Activated CD4-positive, alpha-beta T cell treated with anti-CD3 and anti-CD28 coated beads, Interleukin-2, amount 10 ng/mL, durations not matched to agents 7 days and 5 days (primary cell): ENCODE results near the gene TASOR2. TPM values are rescaled to one million over a fixed set of nuclear protein-coding genes. Genes with fewer than 3 reads are reported as not detected.
A peak's percentile ranks its signal among the peaks of the same experiment; 100 is the strongest.

ENCODE experiments used
- CTCF ChIA-PET: fragments of 350-600 bp; sonication (Branson Sonifier 250); formaldehyde crosslinking; loops from one replicate; lab custom pipeline; 2021; ENCODE audit warnings: antibody characterized with exemption; lab: Charles Lee
- POLR2A ChIA-PET: fragments of 350-600 bp; sonication (Branson Sonifier 250); formaldehyde crosslinking; loops from one replicate; lab custom pipeline; 2021; ENCODE audit warnings: antibody characterized with exemption; lab: Charles Lee
- DNase-seq: peaks from one replicate; pipeline ENCODE4 v3.0.0-alpha.2; 2020
- H3K27ac Mint-ChIP-seq: one replicate; pipeline ENCODE4 v1.8.0; 2021; ENCODE audit warnings: mild to moderate bottlenecking, moderate library complexity, mixed read lengths
- H3K27me3 Mint-ChIP-seq: one replicate; pipeline ENCODE4 v1.8.0; 2021; ENCODE audit warnings: mixed read lengths
- H3K36me3 Mint-ChIP-seq: one replicate; pipeline ENCODE4 v1.8.0; 2021; ENCODE audit warnings: low read depth, mixed read lengths
- H3K4me1 Mint-ChIP-seq: one replicate; pipeline ENCODE4 v1.8.0; 2021; ENCODE audit warnings: mixed read lengths
- H3K4me3 Mint-ChIP-seq: one replicate; pipeline ENCODE4 v1.8.0; 2021; ENCODE audit warnings: mild to moderate bottlenecking, moderate library complexity, mixed read lengths
- H3K9me3 Mint-ChIP-seq: one replicate; pipeline ENCODE4 v1.8.0; 2021; ENCODE audit warnings: mixed read lengths
- total RNA-seq, 2 experiments: library from RNA; stranded (reverse); gene quantifications; one replicate each; pipeline ENCODE4 v1.2.3, GENCODE V29; 2021

TASOR2 gene
- total RNA-seq, 2 experiments from 2014 or later: 45.7 to 49.4 TPM

DNA sequence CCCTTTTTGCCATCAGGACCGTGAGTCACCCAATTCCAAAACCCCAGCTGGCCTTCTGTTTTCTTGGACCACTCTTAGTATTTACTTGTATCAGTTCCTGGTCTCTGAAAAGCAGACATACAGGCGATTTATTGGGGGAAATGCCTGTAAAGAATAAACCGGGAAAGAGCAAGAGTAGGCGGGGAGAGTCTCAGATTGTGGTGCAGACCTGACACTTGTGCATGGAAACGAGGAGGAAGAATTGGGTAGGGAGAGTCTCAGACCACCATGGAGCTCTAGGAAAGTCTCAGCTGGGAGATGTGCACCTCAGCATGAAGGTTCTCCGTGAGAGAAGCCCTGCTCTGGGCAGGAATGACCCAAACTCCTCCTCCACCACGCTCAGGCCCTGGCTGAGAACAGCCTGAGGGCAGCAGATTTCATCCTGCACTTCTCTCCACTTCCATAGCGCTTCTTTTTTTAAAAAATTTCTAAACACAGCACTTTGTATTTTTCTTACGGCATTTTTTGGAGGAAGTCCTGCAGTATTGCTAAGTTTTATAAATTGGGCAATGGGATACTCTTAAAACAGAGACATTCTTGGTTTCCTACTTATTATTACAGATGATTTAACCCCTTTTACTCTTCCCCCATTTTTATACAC is 6.1 kb upstream of the TASOR2 start:
- POLR2A ChIA-PET: no interaction called here
- Mint-ChIP-seq H3K9me3 (peaks cover 8% of the 10 kb centered on the region), H3K36me3 (peaks cover 2% of the 10 kb centered on the region), H3K27ac (peak overlapping the region; percentile 4), H3K4me1 (peaks cover 12% of the 10 kb centered on the region), H3K27me3 (peaks cover 17% of the 10 kb centered on the region), H3K4me3 (no peak overlapping the region)
- DNase-seq: no peak
- CTCF ChIA-PET: interaction anchor here (0.8 to 1.7 kb wide), 6 partner anchors 9 to 131 kb away, joined by 3 to 4 read pairs (median 3); no protein-coding TSS in a partner anchor

DNA sequence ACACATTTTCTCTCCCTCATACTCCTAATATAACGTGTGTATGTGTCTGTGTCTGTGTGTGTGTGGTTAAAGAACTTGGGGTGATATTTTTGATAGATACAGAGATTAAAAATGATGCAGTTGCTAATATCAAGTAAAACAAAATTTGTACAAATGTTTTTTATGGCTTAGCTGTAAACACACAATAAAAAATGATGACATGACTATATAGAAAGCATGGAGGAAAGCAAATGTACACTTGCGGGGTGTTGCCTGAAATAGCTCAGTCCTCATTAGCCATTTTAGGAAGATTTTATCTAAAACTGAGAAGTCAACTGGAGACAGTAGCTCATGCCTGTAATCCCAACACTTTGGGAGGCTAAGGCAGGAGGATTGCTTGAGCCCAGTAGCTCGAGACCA is 5.6 kb upstream of the TASOR2 start:
- no peak overlapping the region for H3K4me3 Mint-ChIP-seq
- H3K36me3 Mint-ChIP-seq: peaks cover under 1% of the 10 kb centered on the region
- H3K27me3 Mint-ChIP-seq: peaks cover 16% of the 10 kb centered on the region
- H3K27ac Mint-ChIP-seq: no peak overlapping the region
- no peak for DNase-seq
- H3K4me1 Mint-ChIP-seq: peaks cover 15% of the 10 kb centered on the region
- peaks cover 6% of the 10 kb centered on the region for H3K9me3 Mint-ChIP-seq
- POLR2A ChIA-PET: no interaction called here
- CTCF ChIA-PET: interaction anchor here (1.0 to 1.7 kb wide), 4 partner anchors 8 to 130 kb away, joined by 3 to 4 read pairs (median 4); no protein-coding TSS in a partner anchor

DNA sequence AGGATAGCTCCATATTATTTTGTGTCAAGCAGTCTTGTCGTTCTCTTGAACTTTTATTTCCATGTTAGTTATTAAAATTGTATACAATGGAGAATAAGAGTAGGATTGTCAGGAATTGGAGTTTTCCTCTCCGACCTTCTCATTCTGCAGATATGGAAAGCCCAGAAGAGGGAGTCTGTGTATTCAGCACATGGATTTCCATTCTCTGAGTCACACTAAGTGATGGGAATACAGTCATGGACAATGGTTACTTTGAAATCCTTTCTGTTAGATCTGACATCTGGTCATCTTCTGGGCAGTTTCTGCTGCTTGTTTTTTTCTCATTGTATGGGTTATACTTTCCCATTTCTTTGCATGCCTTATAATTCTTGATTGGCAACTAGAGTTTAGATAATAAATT is 5.0 kb upstream of the TASOR2 start:
- Mint-ChIP-seq H3K4me3 (no peak overlapping the region), H3K9me3 (peaks cover under 1% of the 10 kb centered on the region), H3K27me3 (peaks cover 16% of the 10 kb centered on the region), H3K4me1 (peaks cover 21% of the 10 kb centered on the region), H3K27ac (no peak overlapping the region), H3K36me3 (no peaks in the 10 kb centered on the region)
- DNase-seq: no peak
- POLR2A ChIA-PET: no interaction called here
- CTCF ChIA-PET: interaction anchor here (1.0 kb wide), 1 partner anchor 13 kb away, joined by 3 read pairs; no protein-coding TSS in a partner anchor

DNA sequence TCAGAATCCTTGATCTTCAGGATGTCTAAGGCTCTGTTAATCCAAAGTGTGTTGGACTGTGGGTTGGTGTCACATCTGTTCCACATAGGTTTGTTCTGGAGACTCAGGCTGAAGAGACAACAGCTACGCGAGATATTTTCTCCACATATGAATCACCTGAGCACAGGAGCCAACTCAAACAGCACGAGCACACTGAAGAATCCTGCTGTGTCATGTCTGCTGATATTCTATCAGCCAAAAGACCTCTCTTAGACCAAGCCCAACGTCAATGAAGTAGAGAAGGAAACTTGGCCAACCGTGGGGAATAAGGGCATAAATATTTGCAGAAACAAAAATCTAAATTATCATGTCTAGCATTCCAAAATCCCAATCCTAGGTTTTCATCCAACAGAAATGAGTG is 2.7 kb upstream of the TASOR2 start:
- POLR2A ChIA-PET: no interaction called here
- Mint-ChIP-seq H3K9me3 (no peaks in the 10 kb centered on the region), H3K27ac (no peak overlapping the region), H3K27me3 (peaks cover 16% of the 10 kb centered on the region), H3K4me3 (no peak overlapping the region), H3K4me1 (peaks cover 32% of the 10 kb centered on the region), H3K36me3 (no peaks in the 10 kb centered on the region)
- CTCF ChIA-PET: interaction anchor here (0.8 to 2.0 kb wide), 3 partner anchors 11 to 27 kb away, joined by 3 to 7 read pairs (median 4); partner anchors contain the start of gene ASB13
- DNase-seq: no peak

DNA sequence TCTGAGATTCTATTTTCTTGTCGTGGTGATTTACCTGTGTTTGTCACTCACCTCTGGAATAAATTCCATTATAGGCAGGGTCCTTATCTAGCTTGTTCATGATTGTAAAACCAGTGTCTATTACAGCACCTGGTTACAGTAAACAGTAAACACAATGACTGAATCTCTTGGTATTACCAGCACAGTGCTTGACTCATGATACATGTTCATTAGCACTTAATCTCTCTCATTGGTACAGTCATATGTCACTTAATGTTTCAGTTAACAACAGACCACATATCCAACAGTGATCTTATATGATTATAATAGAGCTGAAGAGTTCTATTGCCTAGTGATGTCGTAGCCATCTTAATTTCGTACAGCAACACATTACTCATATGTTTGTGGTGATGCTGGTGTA is 1.6 kb upstream of the TASOR2 start:
- Mint-ChIP-seq H3K27me3 (peaks cover 12% of the 10 kb centered on the region), H3K36me3 (peaks cover 2% of the 10 kb centered on the region), H3K4me3 (no peak overlapping the region), H3K4me1 (peaks cover 43% of the 10 kb centered on the region), H3K9me3 (no peaks in the 10 kb centered on the region), H3K27ac (no peak overlapping the region)
- POLR2A ChIA-PET: no interaction called here
- CTCF ChIA-PET: interaction anchor here (1.2 to 2.2 kb wide), 3 partner anchors 18 to 23 kb away, joined by 4 to 7 read pairs (median 7); partner anchors contain the start of gene ASB13
- DNase-seq: no peak

DNA sequence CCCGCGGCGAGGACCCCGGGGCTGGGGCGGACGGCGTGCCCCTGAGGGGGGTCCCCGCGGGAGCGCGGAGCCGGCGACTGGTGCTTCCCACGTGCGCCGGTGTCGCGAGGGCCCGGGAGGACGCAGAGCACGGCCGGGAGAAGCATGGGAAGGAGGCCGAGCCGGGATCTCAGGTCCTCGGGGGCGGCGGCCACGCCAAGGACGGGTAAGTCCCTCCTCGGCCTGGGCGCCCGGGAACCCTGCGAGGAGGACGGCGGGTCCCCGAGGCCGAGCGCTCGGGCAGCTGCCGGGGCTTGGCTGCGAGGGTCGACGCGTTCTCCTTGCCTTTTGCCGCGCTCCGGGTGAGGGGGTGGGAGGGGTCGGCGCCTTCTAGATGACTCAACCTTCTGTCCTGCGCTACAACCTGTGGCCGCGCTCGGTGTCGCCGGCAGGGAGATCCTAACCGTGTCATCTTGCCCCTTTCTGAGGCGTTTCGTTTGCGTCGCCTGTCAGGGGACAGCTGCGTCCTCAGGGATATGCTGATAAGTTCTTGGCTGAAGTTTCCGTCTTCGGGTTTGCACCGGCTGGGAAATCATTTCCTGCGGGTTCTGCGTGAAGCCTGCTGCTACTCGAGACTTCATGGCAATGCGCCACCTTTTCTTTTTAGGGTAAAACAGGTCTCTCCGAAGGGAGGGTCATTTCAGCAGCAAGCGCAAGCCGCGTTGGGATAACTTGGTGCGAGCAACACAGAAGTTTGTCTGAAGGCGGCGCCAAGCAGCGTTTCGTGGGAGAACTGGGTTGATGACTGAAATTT is 529 bp downstream of the TASOR2 start:
- CTCF ChIA-PET: interaction anchor here (0.6 to 1.1 kb wide), 2 partner anchors 8 to 17 kb away, joined by 3 to 4 read pairs; no protein-coding TSS in a partner anchor
- peaks cover 56% of the 10 kb centered on the region for H3K4me1 Mint-ChIP-seq
- POLR2A ChIA-PET: interaction anchor here (0.6 kb wide), 1 partner anchor 373 kb away, joined by 6 read pairs; no protein-coding TSS in a partner anchor

DNA sequence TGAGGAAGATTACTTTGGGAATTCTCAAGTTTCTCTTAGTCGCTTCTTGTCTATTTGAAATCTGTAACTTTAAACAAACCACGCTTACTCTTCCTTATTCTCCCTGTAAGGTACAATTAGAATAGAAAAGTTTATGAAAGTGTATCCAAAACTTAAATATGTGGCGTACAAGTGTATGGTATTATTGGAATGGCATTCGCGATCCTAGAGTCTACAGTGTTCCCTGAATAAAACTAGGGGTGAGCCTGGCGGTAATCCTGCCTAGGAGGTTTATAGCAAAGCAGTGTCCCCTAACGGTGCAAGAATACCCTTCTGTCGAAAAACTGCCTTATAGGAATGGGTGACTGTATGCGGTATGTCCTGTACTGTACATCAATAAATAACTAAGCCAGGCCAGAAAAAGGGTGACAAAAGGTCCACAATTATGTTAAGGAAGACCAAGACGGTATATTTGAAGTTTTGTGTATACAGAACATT is 1.2 kb downstream of the TASOR2 start:
- H3K9me3 Mint-ChIP-seq: no peaks in the 10 kb centered on the region
- no peak for DNase-seq
- H3K27ac Mint-ChIP-seq: peak overlapping the region; percentile 96
- CTCF ChIA-PET: no interaction called here
- peak overlapping the region; percentile 95 for H3K4me3 Mint-ChIP-seq
- POLR2A ChIA-PET: interaction anchor here (0.6 kb wide), 1 partner anchor 372 kb away, joined by 6 read pairs; no protein-coding TSS in a partner anchor
- H3K36me3 Mint-ChIP-seq: peaks cover 8% of the 10 kb centered on the region
- H3K4me1 Mint-ChIP-seq: peaks cover 59% of the 10 kb centered on the region
- H3K27me3 Mint-ChIP-seq: no peaks in the 10 kb centered on the region

More for the DNA sequence above, 529 bp downstream of the TASOR2 start:
- Mint-ChIP-seq H3K27me3 (peaks cover 4% of the 10 kb centered on the region), H3K27ac (peak overlapping the region; percentile 96), H3K9me3 (no peaks in the 10 kb centered on the region), H3K4me3 (peak overlapping the region; percentile 95), H3K36me3 (peaks cover 8% of the 10 kb centered on the region)
- DNase-seq: peak; percentile 68

DNA sequence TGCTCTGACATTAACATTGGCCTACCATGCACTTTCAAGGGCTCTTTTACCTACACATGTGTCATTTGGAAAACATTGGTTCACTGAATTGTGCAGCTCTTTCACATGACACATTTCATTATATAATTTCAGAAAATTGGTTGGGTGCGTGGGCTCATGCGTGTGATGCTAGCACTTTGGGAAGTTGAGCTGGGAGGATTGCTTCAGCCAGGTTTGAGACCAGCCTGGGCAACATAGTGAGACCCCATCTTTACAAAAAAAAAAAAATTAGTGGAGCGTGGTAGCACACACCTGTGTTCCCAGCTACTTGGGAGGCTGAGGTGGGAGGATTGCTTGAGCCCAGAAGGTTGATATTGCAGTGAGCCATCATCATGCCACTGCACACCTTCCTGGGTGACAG is 3.9 kb downstream of the TASOR2 start:
- Mint-ChIP-seq H3K36me3 (peaks cover 8% of the 10 kb centered on the region), H3K4me3 (no peak overlapping the region), H3K27me3 (no peaks in the 10 kb centered on the region), H3K4me1 (peaks cover 66% of the 10 kb centered on the region), H3K27ac (no peak overlapping the region), H3K9me3 (no peaks in the 10 kb centered on the region)
- ChIA-PET CTCF (interaction anchor here (1.2 to 1.3 kb wide), 2 partner anchors 24 to 71 kb away, joined by 4 read pairs; no protein-coding TSS in a partner anchor), POLR2A (no interaction called here)
- no peak for DNase-seq

DNA sequence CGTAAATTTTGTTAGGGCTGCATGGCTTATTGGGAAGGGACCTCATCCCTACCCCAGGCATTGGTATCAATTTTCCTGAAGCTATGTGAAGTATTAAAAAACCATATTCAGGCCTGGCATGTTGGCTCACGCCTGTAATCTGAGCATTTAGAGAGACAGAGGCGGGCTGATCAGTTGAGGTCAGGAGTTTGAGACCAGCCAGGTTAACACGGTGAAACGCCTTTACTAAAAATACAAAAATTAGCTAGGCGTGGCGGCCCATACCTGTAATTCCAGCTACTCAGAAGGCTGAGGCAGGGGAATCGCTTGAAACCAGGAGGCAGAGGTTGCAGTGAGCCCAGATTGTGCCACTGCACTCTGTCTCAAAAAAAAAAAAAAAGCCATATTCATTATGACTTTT is 7.1 kb downstream of the TASOR2 start:
- Mint-ChIP-seq H3K36me3 (peaks cover 13% of the 10 kb centered on the region), H3K27ac (peak overlapping the region; percentile 41), H3K9me3 (no peaks in the 10 kb centered on the region), H3K27me3 (no peaks in the 10 kb centered on the region), H3K4me1 (peaks cover 66% of the 10 kb centered on the region), H3K4me3 (peak overlapping the region; percentile 66)
- POLR2A ChIA-PET: no interaction called here
- CTCF ChIA-PET: interaction anchor here (0.9 to 2.6 kb wide), 5 partner anchors 12 to 69 kb away, joined by 3 to 10 read pairs (median 4); no protein-coding TSS in a partner anchor
- DNase-seq: no peak

DNA sequence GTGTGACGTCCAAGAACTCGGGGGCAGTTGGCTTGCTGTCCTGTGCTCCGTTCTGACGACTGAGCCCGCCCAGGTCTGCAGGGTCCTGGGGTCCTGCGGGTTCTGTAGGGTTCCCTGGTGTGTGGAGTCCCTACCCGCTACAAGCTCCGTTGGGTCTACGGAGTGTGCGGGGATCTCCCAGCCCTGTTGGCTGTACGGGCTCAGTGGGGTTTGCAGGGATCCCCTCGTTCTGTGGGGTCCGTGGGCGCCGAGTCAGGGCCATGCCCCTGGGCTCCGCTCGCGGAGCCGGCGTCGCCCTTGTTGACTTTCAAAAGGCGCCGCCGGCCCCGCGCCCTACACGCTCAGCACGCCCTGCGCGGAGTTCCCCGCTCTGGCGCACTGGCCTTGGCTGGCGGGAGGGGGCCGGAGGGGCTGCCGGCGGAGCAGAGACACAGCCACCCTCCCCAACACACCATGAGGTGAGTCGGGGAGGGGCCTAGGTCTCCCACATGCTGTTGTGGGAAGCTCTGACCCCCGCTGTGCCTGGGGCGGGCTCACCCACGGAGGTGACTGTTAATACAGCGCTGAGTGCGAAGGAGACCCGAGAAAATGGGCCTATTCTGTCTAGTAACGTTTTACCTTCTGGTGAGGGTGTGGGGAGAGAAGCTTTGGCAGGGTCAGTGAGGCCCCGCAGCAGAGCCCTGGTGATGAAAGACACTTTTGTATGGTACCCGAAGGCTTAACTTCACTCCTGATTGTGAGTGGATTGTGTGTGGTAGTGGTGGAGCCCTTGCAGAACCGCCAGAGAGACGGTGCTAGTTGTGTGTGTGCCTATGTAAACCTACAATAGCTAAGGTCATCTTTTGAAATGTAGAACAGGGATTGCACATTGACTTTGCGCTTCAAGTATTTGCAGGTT is 8.1 kb downstream of the TASOR2 start:
- CTCF ChIA-PET: interaction anchor here (0.9 to 2.6 kb wide), 8 partner anchors 8 to 394 kb away, joined by 3 to 10 read pairs (median 4); partner anchors contain the start of gene TASOR2
- POLR2A ChIA-PET: interaction anchor here (0.6 kb wide), 1 partner anchor 118 kb away, joined by 3 read pairs; no protein-coding TSS in a partner anchor
- no peaks in the 10 kb centered on the region for H3K27me3 Mint-ChIP-seq

DNA sequence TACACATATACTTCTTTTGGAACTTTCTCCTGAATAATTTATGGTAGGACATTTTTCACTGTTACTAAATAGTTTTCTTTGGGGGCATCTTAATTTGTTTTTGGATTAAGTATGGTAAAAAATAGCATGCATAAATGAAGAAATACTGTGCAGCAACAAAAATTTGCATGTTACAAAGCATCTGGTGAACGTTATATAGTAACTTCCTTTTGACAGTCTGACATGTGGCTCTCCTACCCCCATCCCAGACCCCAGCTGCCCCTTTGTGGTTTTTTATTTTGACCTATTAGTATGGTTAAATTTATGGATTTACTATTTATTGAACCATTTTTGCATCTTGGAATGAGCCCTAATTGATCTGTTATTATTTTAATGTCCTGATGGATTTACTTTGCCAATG is 9.9 kb downstream of the TASOR2 start:
- no peak for DNase-seq
- ChIA-PET CTCF (interaction anchor here (0.6 kb wide), 1 partner anchor 92 kb away, joined by 3 read pairs; no protein-coding TSS in a partner anchor), POLR2A (no interaction called here)
- no peak overlapping the region for H3K4me3 Mint-ChIP-seq
- no peaks in the 10 kb centered on the region for H3K27me3 Mint-ChIP-seq
- H3K4me1 Mint-ChIP-seq: peaks cover 53% of the 10 kb centered on the region
- H3K27ac Mint-ChIP-seq: no peak overlapping the region
- H3K36me3 Mint-ChIP-seq: peaks cover 5% of the 10 kb centered on the region
- no peaks in the 10 kb centered on the region for H3K9me3 Mint-ChIP-seq

More for the DNA sequence above, 8.1 kb downstream of the TASOR2 start:
- H3K4me1 Mint-ChIP-seq: peaks cover 64% of the 10 kb centered on the region
- peaks cover 13% of the 10 kb centered on the region for H3K36me3 Mint-ChIP-seq
- peak overlapping the region; percentile 84 for H3K27ac Mint-ChIP-seq
- no peaks in the 10 kb centered on the region for H3K9me3 Mint-ChIP-seq
- DNase-seq: peak; percentile 60
- H3K4me3 Mint-ChIP-seq: peak overlapping the region; percentile 66
